NK-92 (cell line): ENCODE results near the gene C3orf18.
A peak's percentile ranks its signal among the peaks of the same experiment; 100 is the strongest.

ENCODE experiments used
- DNase-seq: peaks from one replicate; lab custom pipeline; 2025; ENCODE audit not compliant: unreplicated experiment; lab: John Stamatoyannopoulos, UW

C3orf18 gene

DNA sequence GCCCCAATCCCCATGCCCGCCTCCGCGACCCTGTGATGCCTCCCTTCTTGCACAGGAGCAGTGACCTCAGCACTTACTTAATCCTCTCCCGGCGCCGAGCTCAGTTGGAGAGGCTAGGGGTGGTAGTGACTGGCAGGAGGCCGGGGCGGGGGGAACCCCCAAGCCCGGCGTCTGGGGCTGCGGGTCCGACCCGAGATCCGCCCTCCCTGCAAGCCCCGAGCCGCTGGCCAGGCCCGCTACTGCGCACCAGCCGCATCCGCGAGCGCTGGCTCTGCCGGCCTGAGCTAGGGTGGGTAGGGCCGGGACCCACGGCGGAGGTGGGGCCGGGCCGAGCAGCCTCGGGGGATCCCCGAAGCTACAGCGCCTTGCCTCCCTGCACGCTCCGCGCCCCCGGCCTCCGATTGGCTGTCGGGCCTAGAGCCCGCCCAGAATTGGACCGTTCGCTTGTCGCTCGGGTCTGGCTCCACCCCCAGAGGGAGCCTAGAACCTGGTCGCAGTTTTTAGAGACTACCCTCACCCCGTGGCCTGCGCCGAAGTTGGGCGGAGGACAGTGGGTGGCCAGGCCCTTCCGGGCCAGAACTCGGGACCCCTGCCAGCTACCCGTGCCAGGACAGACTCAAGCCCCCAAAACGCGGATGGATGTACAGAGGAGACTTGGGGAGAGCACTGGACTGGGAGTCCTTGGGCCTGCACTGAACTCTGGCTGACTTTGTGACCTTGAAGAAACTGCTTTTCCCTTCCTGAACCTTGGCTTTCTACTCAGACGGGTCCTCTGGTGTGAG, at the start of gene C3orf18:
C3orf18 (minus strand) TSS at position 362 of the 782 bp plus-strand sequence. CDS start 2,048 bp downstream, outside the sequence.
- peak; percentile 53 for DNase-seq

DNA sequence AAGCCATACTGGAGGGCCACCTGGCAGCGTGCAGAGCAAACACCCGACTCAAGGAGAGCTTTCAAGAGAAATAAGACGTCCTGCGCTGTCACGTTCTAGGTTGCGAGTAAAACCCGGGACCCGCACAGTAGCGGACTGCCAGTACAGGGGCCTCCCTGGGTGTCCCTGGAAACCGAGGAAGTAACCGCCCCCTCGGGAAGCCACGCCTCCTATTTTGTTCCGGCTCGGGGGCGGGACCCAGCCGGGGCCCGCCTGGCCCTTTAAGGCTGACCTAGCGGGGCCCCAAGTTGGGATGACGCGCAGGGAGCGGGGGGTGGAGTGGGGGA, 49.2 kb upstream of the C3orf18 start:
- peak; percentile 62 for DNase-seq

GRCh38 chr3:50616003-50616769, 48.6 kb upstream of the C3orf18 start:
- DNase-seq = peak; percentile 3

DNA sequence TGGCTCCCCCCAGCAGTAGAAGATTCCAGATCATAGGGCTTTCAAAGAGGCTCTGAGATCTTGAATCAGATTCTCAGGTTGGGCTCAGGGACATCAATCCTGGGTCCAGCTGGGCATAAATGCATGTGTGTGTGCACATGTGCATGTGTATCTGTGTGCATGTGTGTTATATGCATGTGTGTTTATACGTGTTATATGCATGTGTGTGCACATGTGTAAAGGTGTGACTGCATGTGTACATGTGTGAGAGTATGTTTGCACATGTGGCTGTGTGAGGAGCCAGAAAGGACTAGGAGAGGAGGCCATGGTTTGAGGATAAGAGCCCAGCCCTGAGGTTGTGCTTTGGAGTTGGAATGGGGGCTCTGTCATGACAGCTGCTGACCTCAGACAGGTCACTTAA, 47.6 kb upstream of the C3orf18 start:
- no peak for DNase-seq

DNA sequence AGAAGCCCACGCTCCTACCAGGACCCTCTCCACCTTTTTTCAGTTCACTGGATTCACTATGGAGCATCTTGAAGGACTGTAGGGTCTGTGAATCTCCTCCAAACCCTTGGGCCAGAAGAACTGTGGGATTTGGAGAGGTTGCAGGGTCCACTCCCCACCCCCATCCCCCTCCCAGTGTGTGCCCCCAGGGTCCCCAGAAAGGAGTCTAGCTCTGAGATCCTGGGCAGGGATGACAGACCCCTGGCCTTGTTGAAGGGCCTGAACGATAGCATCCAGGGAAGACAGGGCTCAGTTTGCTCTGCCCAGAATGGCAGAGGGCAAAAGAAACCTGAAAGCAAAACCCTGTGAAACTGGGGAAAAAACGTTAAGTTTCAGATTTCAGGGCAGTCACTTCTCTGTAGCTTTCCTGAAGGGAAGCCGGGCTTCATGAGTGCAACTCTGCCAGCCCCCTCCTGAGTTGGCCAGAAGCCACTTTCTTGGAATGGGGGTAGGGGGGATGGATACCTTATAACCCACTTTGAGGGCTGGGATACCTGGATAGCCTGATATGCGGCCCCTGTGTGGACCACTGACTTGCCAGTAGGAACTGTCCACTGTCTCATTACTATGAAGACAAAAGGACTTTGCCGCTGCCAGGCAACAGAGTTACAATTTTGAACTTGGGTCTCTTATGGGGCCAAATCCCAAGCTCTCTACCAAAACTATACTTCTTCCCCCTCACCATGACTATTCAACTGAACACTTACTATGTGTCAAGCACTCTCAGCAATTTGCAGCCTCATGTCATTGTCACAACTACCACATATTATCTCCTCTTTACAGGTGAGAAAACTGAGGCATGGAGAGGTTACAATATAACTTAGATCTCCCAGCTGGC, 45.7 kb upstream of the C3orf18 start:
- DNase-seq = no peak

GRCh38 chr3:50612234-50612882, 44.8 kb upstream of the C3orf18 start:
- no peak for DNase-seq

DNA sequence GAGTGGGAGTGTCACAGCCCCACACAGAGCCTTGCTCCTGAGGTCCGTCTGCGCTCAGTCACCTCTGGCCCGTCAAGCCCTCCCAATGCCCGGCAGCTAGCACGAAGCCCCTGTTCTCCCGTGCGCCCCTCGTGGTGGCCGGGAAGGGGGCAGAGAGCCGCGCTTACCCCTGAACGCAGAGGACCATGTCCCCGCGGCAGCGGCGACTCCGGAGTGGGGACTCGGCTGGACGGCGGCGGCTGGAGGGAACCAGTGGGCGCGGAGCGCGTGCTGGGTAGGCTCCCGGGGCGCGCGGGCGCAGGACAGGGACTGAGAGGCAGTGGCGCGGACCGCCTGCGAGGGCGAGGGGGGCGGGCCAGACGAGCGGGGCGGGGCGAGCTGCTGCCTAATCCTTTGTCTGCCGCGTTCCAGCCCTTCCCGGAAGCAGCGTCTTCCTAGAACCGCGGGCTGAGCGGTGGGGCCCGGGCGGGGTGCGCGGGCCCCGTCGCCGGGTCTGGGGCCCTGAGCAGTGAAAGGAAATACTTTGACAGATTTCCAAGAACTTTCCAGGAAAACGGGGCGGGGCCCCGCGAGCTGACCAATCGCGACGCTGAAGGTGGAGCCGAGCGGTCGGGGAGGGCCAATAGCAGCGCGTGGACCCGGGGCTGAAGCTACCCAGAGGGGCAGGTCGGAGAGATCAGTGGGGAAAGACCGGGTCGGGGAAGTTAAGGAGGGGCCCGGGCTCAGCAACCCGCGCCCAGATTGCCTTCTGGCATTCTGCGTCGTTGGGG, 44.1 kb upstream of the C3orf18 start, which contains the start of gene CISH:
CISH (minus strand) TSS at position 311 of the 770 bp plus-strand sequence; CDS start at position 187, 124 bp downstream.
- peak; percentile 81 for DNase-seq

DNA sequence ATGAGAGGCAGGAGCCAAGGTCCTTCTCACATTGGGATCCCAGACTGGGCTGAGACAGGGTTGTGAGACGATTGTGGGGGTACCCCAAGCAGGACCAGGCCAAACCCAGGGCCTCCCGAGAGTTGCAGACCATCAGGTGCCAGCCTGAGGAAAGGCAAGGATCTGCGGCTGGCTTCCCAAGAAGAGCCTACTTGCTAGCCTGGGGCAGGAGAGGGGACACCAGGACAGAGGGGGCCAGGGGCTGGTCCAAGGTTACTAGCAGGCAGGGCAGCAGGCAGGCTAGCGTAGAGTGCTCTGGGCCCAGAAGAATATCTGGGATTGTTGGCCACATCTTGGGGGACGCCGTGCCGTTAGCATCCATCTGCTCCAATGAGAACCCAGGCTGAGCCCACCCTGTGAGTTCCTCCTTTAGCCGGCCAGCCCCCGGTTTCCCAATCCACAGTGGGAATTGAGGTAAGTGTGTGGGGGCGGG, 43.5 kb upstream of the C3orf18 start:
- DNase-seq = no peak

- DNase-seq = no peak
These were observed 42.8 kb upstream of the C3orf18 start for GRCh38 chr3:50610181-50610971.

- DNase-seq = no peak
These were observed 42.2 kb upstream of the C3orf18 start for GRCh38 chr3:50609763-50610085.

GRCh38 chr3:50609071-50609762, 41.7 kb upstream of the C3orf18 start:
- no peak for DNase-seq

- DNase-seq = no peak
These were observed 40.7 kb upstream of the C3orf18 start for GRCh38 chr3:50608278-50608677.

DNA sequence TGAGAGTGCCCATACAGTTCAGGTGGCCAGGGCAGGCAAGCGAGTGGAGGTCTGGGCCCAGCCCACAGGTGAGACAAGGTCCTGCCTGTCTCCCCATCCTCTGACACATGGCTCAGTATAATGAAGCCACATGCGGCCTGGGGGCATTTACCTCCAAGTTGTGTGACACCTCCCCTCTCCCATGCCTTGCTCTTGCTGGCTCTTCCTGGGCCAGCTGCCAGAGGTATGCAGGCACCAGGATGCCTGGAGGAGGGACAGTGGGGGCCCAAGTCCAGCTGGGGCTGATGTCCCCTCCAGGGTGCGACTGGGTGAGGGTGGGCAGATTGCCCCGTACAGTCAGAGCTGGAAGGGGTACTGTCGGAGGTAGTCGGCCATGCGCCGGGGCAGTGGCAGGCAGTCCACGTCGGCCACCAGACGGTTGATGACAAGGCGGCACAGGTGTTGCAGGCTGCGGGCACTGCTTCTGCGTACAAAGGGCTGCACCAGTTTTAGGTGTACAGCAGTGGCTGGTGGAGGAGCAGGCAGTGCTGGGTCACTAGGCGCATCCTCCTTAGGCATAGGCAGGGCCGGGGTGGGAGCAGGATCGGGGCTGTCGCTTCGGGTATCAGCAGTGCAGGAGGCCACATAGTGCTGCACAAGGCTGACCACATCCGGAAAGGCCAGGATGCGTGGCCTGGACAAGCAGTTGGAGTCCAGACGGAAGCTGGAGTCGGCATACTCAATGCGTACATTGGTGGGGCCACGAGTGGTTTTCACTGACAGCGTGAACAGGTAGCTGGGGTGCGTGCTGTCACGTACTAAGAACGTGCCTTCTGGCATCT, 39.9 kb upstream of the C3orf18 start:
- DNase-seq = no peak

DNA sequence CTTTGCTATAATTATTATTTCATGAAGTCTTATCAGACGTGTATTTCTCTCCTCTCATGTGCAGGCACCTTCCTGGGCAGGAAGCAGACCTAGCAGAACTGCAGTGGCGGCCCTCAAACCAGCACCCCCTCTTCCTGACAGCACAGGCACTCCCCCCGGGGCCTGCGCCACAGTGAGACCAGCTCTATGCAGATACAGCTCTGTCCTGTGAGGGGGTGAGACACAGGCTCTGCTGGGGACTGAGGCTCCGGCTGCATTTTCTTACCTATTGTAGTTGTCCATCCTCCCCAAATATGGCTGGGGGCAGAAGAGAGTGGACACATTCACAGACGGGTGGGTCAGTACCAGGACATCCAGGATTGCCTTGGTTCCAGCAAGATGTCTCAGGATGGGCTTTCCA, 39.0 kb upstream of the C3orf18 start:
- DNase-seq = no peak

DNA sequence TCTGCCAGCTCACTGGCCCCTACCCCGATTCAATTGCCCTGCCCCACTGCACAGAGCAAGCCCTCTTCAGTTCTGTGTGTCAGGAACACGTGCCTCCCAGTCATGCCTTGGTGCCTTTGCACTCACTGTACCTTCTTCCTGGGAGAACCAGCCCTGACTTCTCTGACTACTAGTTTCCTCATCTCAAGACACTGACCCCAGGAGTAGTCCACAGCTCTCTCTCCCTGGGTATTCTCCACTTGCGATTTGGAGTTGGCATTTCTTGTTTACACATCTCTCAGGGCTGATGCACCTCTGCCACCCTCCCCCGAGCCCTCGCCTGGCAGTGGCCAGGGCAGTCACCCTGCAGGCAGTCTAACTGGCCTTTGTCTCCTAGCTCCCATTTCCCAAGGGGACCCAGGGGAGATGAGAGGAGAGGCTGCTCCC, 38.4 kb upstream of the C3orf18 start:
- no peak for DNase-seq

GRCh38 chr3:50604628-50605588, 37.4 kb upstream of the C3orf18 start:
- no peak for DNase-seq
